ENCODE results near the gene CFAP97. TPM values are rescaled to one million over a fixed set of nuclear protein-coding genes. Genes with fewer than 3 reads are reported as not detected.

The CFAP97 gene
- total RNA-seq, 1 donor: 77.1 TPM

DNA sequence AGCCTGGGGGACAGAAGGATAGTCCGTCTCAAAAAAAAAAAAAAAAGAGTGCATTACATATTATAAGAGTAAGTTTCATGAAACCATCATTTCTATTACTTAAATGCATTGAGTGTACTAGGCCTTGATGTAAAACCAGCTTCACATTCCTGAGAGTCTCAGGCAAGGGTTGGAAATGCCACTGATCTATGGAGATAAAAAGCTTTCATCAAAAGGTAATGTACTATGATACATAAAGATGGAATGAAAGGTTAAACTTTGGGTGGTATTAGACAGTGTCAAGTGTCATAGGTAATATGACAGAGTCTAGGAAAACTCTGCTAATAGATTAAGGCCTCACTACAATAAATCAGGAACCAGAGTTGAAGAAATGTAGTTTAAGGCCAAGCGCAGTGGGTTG is 7.4 kb downstream of the CFAP97 start:
- H3K4me1 ChIP-seq (ENCODE audit: insufficient read depth, low read length): no peaks in the 10 kb centered on the region
- TF ChIP-seq CTCF (IDR thresholded peaks at IDR 0.05; ENCODE audit: extremely low read depth, low read depth, low read length): no peak
- H3K36me3 ChIP-seq (ENCODE audit: insufficient read depth, low read length): peaks cover 6% of the 10 kb centered on the region
- peaks cover 12% of the 10 kb centered on the region for H4K20me1 ChIP-seq (ENCODE audit: insufficient read depth, low read length)
- no peaks in the 10 kb centered on the region for H3K27me3 ChIP-seq (ENCODE audit: insufficient read depth, low read length)
- no peaks in the 10 kb centered on the region for H3K9me3 ChIP-seq (ENCODE audit: low read depth, low read length)
- H3K27ac ChIP-seq (ENCODE audit: low read depth, low read length): no peak overlapping the region
- no peak overlapping the region for H2AFZ ChIP-seq (ENCODE audit: low read length)
- H3K4me3 ChIP-seq (ENCODE audit: insufficient read depth, low read length): no peak overlapping the region
- no peak overlapping the region for H3K4me2 ChIP-seq (ENCODE audit: insufficient read depth, low read length)
- peaks cover 81% of the 10 kb centered on the region for H3K79me2 ChIP-seq (ENCODE audit: insufficient read depth, low read length)
- no peak for DNase-seq (ENCODE audit: insufficient read length, low spot score, missing footprints)

DNA sequence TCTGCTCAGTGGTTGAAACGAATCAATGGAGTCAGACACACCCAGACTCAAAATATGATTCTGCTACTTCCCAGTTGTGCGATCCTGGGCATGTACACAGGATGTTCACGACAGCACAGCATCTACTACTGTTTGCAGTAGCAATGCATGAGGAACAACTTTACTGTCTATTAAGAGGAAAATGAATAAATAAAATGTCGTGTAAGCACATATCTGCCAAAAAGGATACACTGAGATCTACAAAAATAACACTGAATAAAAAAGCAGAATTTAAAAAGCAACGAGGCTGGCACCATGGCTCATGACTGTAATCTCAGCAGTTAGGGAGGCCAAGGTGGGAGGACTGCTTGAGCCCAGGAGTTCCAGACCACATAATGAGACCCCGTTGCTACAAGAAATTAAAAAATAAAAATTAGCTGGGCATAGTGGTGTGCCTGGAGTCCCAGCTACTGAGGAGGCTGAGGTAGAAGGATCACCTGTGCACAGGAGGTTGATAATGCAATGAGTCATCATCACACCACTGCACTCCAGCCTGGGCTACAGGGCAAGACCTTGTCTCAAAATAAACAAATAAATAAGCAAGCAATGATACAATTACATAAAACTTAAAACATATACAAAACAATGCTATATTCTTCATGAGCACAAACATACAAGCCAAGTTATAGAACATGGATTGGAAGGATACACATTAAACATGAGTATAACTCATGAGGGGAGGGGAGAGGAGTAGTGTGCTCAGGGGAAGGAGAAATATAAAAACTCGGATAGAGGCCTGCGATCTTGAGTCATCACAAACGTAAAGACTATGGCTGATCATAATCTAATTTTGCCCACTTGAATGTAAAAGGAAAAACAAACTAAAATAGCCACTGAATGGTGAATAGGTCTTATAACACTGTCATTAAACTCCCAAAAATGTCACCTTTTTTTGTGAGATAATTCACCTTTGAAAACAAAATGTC is 8.6 kb downstream of the CFAP97 start:
- no peak for TF ChIP-seq CTCF (IDR thresholded peaks at IDR 0.05; ENCODE audit: extremely low read depth, low read depth, low read length)
- Histone ChIP-seq H3K79me2 (ENCODE audit: insufficient read depth, low read length) (peaks cover 79% of the 10 kb centered on the region), H3K4me1 (ENCODE audit: insufficient read depth, low read length) (no peaks in the 10 kb centered on the region), H3K36me3 (ENCODE audit: insufficient read depth, low read length) (peaks cover 11% of the 10 kb centered on the region), H3K4me2 (ENCODE audit: insufficient read depth, low read length) (no peak overlapping the region), H4K20me1 (ENCODE audit: insufficient read depth, low read length) (peaks cover 12% of the 10 kb centered on the region), H3K4me3 (ENCODE audit: insufficient read depth, low read length) (no peak overlapping the region), H3K9me3 (ENCODE audit: low read depth, low read length) (no peaks in the 10 kb centered on the region), H3K27ac (ENCODE audit: low read depth, low read length) (no peak overlapping the region), H3K27me3 (ENCODE audit: insufficient read depth, low read length) (no peaks in the 10 kb centered on the region), H2AFZ (ENCODE audit: low read length) (no peak overlapping the region)
- DNase-seq (ENCODE audit: insufficient read length, low spot score, missing footprints): peak; percentile 17

- no peak overlapping the region for H3K4me2 ChIP-seq (ENCODE audit: insufficient read depth, low read length)
- peaks cover 75% of the 10 kb centered on the region for H3K79me2 ChIP-seq (ENCODE audit: insufficient read depth, low read length)
- H4K20me1 ChIP-seq (ENCODE audit: insufficient read depth, low read length): peaks cover 9% of the 10 kb centered on the region
- no peak for TF ChIP-seq CTCF (IDR thresholded peaks at IDR 0.05; ENCODE audit: extremely low read depth, low read depth, low read length)
- H3K9me3 ChIP-seq (ENCODE audit: low read depth, low read length): no peaks in the 10 kb centered on the region
- no peak overlapping the region for H2AFZ ChIP-seq (ENCODE audit: low read length)
- no peaks in the 10 kb centered on the region for H3K27me3 ChIP-seq (ENCODE audit: insufficient read depth, low read length)
- H3K4me1 ChIP-seq (ENCODE audit: insufficient read depth, low read length): no peaks in the 10 kb centered on the region
- peaks cover 30% of the 10 kb centered on the region for H3K36me3 ChIP-seq (ENCODE audit: insufficient read depth, low read length)
- H3K4me3 ChIP-seq (ENCODE audit: insufficient read depth, low read length): no peak overlapping the region
- DNase-seq (ENCODE audit: insufficient read length, low spot score, missing footprints): no peak
- H3K27ac ChIP-seq (ENCODE audit: low read depth, low read length): no peak overlapping the region
Observed at GRCh38 chr4:185192059-185192458, 11.7 kb downstream of the CFAP97 start.

- Histone ChIP-seq H3K27me3 (ENCODE audit: insufficient read depth, low read length) (no peaks in the 10 kb centered on the region), H2AFZ (ENCODE audit: low read length) (no peak overlapping the region), H3K27ac (ENCODE audit: low read depth, low read length) (no peak overlapping the region), H4K20me1 (ENCODE audit: insufficient read depth, low read length) (peaks cover 9% of the 10 kb centered on the region), H3K36me3 (ENCODE audit: insufficient read depth, low read length) (peaks cover 31% of the 10 kb centered on the region), H3K9me3 (ENCODE audit: low read depth, low read length) (no peaks in the 10 kb centered on the region), H3K79me2 (ENCODE audit: insufficient read depth, low read length) (peaks cover 73% of the 10 kb centered on the region), H3K4me2 (ENCODE audit: insufficient read depth, low read length) (no peak overlapping the region), H3K4me3 (ENCODE audit: insufficient read depth, low read length) (no peak overlapping the region), H3K4me1 (ENCODE audit: insufficient read depth, low read length) (no peaks in the 10 kb centered on the region)
- no peak for TF ChIP-seq CTCF (IDR thresholded peaks at IDR 0.05; ENCODE audit: extremely low read depth, low read depth, low read length)
- DNase-seq (ENCODE audit: insufficient read length, low spot score, missing footprints): no peak
Observed at GRCh38 chr4:185190306-185190856, 13.4 kb downstream of the CFAP97 start.
